HCT116 (cell line): ENCODE results near the gene DERL3. TPM values are rescaled to one million over a fixed set of nuclear protein-coding genes. Genes with fewer than 3 reads are reported as not detected.

Source experiments
- ATAC-seq: fragments of 200-7000 bp; cut with Tn5 transposase; 2 replicates; pipeline ENCODE4 v1.9.1; 2020; ENCODE audit warnings: mild to moderate bottlenecking, moderate library complexity
- BruUV-seq: library from RNA; stranded (reverse); fragments of 400-500 nt; replicated peaks from 2 replicates; lab custom pipeline; 2021; lab: Mats Ljungman, UMichigan
- CTCF ChIA-PET: fragments of 300-600 bp; sonication (Branson Sonifier 250); formaldehyde crosslinking; loops from one replicate; lab custom pipeline; 2021; ENCODE audit warnings: antibody characterized with exemption; lab: Charles Lee
- POLR2A ChIA-PET: fragments of 300-600, 350-600 bp; sonication (Branson Sonifier 250); formaldehyde crosslinking; loops from one replicate; lab custom pipeline; 2021; ENCODE audit warnings: antibody characterized with exemption; lab: Charles Lee
- RAD21 ChIA-PET, 2 experiments: fragments of 300-600 bp; sonication (Branson Sonifier 250); formaldehyde crosslinking; loops; one replicate each; lab custom pipeline; 2023; ENCODE audit warnings: low total read pairs in 2 of 2; ENCODE audit not compliant: uncharacterized antibody in 2 of 2, unreplicated experiment in 2 of 2, low non-redundant PET in 1 of 2; lab: Charles Lee
- DNase-seq: peaks from one replicate; pipeline ENCODE4 v3.0.0-alpha.2; 2010; ENCODE audit warnings: low read depth, low spot score
- H2AFZ ChIP-seq: fragments of 200-600 bp; shearing (Covaris generic), sonication (generic); 2 replicates; pipeline ENCODE4 v1.6.1; 2017; ENCODE audit warnings: low read depth, mixed run types, mixed read lengths, antibody characterized with exemption, low read length; ENCODE audit not compliant: poor library complexity, severe bottlenecking
- H3K27ac ChIP-seq: 2 replicates; pipeline ENCODE4 v1.5.1; 2012; ENCODE audit warnings: low read depth, low read length
- H3K27me3 ChIP-seq: fragments of 200-600 bp; sonication (generic); 2 replicates; pipeline ENCODE4 v1.6.1; 2016; ENCODE audit warnings: mixed run types, low read length, mixed read lengths; ENCODE audit not compliant: insufficient read depth
- H3K36me3 ChIP-seq, 2 experiments: fragments of 200-500 bp in 1 of 2; fragments of 200-600 bp in 1 of 2; sonication (Bioruptor generic) in 1 of 2; sonication (generic) in 1 of 2; 2 replicates each; pipeline versions ENCODE4 v1.5.1 to v1.6.1; 2014 to 2016; ENCODE audit warnings: low read length in 2 of 2, inconsistent platforms in 1 of 2, mixed read lengths in 1 of 2, mixed run types in 1 of 2; ENCODE audit not compliant: insufficient read depth in 2 of 2, control insufficient read depth in 1 of 2
- H3K4me1 ChIP-seq, 2 experiments: fragments of 200-600 bp in 1 of 2; sonication (generic) in 1 of 2; 2 replicates each; pipeline versions ENCODE4 v1.5.1 to v1.6.1; 2012 to 2017; ENCODE audit warnings: low read length in 2 of 2, inconsistent platforms in 1 of 2, mild to moderate bottlenecking in 1 of 2, mixed read lengths in 1 of 2, mixed run types in 1 of 2, moderate library complexity in 1 of 2; ENCODE audit not compliant: insufficient read depth in 2 of 2, control insufficient read depth in 1 of 2
- H3K4me2 ChIP-seq: fragments of 200-600 bp; sonication (generic); 2 replicates; pipeline ENCODE4 v1.6.1; 2017; ENCODE audit warnings: mixed run types, low read length, mixed read lengths
- H3K4me3 ChIP-seq, 2 experiments: fragments of 200-600 bp in 1 of 2; sonication (generic) in 1 of 2; replicated peaks in 1 of 2; 2 replicates each; pipeline ENCODE4 v1.5.1; 2011 to 2016; ENCODE audit warnings: low read length in 2 of 2, control low read depth in 1 of 2, low read depth in 1 of 2, mild to moderate bottlenecking in 1 of 2, mixed read lengths in 1 of 2, mixed run types in 1 of 2
- H3K79me2 ChIP-seq: fragments of 200-600 bp; sonication (generic); 2 replicates; pipeline ENCODE4 v1.6.1; 2017; ENCODE audit warnings: mild to moderate bottlenecking, mixed run types, low read length, moderate library complexity, mixed read lengths; ENCODE audit not compliant: insufficient read depth
- H3K9ac ChIP-seq: fragments of 200-600 bp; sonication (generic); 2 replicates; pipeline ENCODE4 v1.6.1; 2016; ENCODE audit warnings: low read length, mixed read lengths
- H3K9me2 ChIP-seq: fragments of 200-600 bp; sonication (generic), shearing (Covaris generic); 2 replicates; pipeline ENCODE4 v1.6.1; 2017; ENCODE audit warnings: mixed run types, mild to moderate bottlenecking, moderate library complexity; ENCODE audit not compliant: insufficient read depth
- H3K9me3 ChIP-seq, 2 experiments: fragments of 200-500 bp in 1 of 2; fragments of 200-600 bp in 1 of 2; sonication (Bioruptor generic) in 1 of 2; sonication (generic) in 1 of 2; 2 replicates each; pipeline ENCODE4 v1.6.1; 2014 to 2017; ENCODE audit warnings: low read length in 2 of 2, mixed read lengths in 2 of 2, inconsistent platforms in 1 of 2, low read depth in 1 of 2, mild to moderate bottlenecking in 1 of 2, mixed run types in 1 of 2, moderate library complexity in 1 of 2; ENCODE audit not compliant: control insufficient read depth in 1 of 2, insufficient read depth in 1 of 2
- H4K20me1 ChIP-seq: fragments of 200-600 bp; sonication (generic), shearing (Covaris generic); 2 replicates; pipeline ENCODE4 v1.6.1; 2017; ENCODE audit warnings: mixed run types, mild to moderate bottlenecking, moderate library complexity; ENCODE audit not compliant: insufficient read depth
- ATF3 ChIP-seq: IDR thresholded peaks from 2 replicates; pipeline ENCODE4 v1.6.1; 2012
- CBX3 ChIP-seq: IDR thresholded peaks from 2 replicates; pipeline ENCODE4 v1.6.1; 2012; ENCODE audit warnings: low read depth
- CEBPB ChIP-seq: IDR thresholded peaks from 2 replicates; pipeline ENCODE4 v1.6.1; 2012; ENCODE audit warnings: low read depth
- EGR1 ChIP-seq: IDR thresholded peaks from 2 replicates; pipeline ENCODE4 v1.6.1; 2012; ENCODE audit warnings: low read depth
- ELF1 ChIP-seq: IDR thresholded peaks from 2 replicates; pipeline ENCODE4 v1.6.1; 2012; ENCODE audit warnings: low read depth, borderline replicate concordance
- EZH2 ChIP-seq: fragments of 200-600 bp; sonication (generic); IDR thresholded peaks from 2 replicates; pipeline ENCODE4 v1.6.1; 2017; ENCODE audit warnings: antibody characterized with exemption, mixed run types
- EZH2phosphoT487 ChIP-seq: fragments of 200-600 bp; IDR thresholded peaks from 2 replicates; pipeline ENCODE4 v1.6.1; 2018; ENCODE audit warnings: antibody characterized with exemption, borderline replicate concordance
- FOSL1 ChIP-seq: IDR thresholded peaks from 2 replicates; pipeline ENCODE4 v1.6.1; 2012; ENCODE audit warnings: low read depth
- JUND ChIP-seq: IDR thresholded peaks from 2 replicates; pipeline ENCODE4 v1.6.1; 2012
- MAX ChIP-seq: IDR thresholded peaks from 2 replicates; pipeline ENCODE4 v1.6.1; 2012
- POLR2A ChIP-seq: IDR thresholded peaks from 2 replicates; pipeline ENCODE4 v1.7.0; 2011; ENCODE audit warnings: borderline replicate concordance; ENCODE audit not compliant: insufficient read depth, insufficient read length; ENCODE audit errors: extremely low read depth
- POLR2AphosphoS5 ChIP-seq: IDR thresholded peaks from 2 replicates; pipeline ENCODE4 v1.6.1; 2011; ENCODE audit warnings: mild to moderate bottlenecking, low read depth, low read length, moderate library complexity
- RAD21 ChIP-seq: IDR thresholded peaks from 2 replicates; pipeline ENCODE4 v1.6.1; 2012; ENCODE audit warnings: low read depth, mild to moderate bottlenecking
- REST ChIP-seq: IDR thresholded peaks from 2 replicates; pipeline ENCODE4 v1.6.1; 2012; ENCODE audit warnings: low read depth
- SP1 ChIP-seq: IDR thresholded peaks from 2 replicates; pipeline ENCODE4 v1.6.1; 2012; ENCODE audit warnings: low read depth
- TCF7L2 ChIP-seq: IDR thresholded peaks from 2 replicates; pipeline ENCODE4 v1.7.0; 2011; ENCODE audit warnings: borderline replicate concordance, inconsistent platforms; ENCODE audit not compliant: insufficient read depth, insufficient read length; ENCODE audit errors: extremely low read depth
- ZBTB33 ChIP-seq: IDR thresholded peaks from 2 replicates; pipeline ENCODE4 v1.6.1; 2011; ENCODE audit warnings: mild to moderate bottlenecking, low read length, moderate library complexity; ENCODE audit not compliant: insufficient replicate concordance; ENCODE audit errors: extremely low read depth
- ZFX ChIP-seq: fragments of 450-650 bp; IDR thresholded peaks from 2 replicates; pipeline ENCODE4 v1.6.1; 2017
- ZNF274 ChIP-seq: fragments of 200-500 bp; sonication (Bioruptor generic); IDR thresholded peaks from 2 replicates; pipeline ENCODE4 v1.6.1; 2014; ENCODE audit warnings: mild to moderate bottlenecking, low read depth, low read length, inconsistent platforms
- intact Hi-C: fragments of 100-400 bp; cut with micrococcal nuclease; formaldehyde crosslinking; loops from 2 replicates; pipeline ENCODE4 v1.10.0; 2022
- total RNA-seq: library from RNA; stranded (reverse); gene quantifications from one replicate; pipeline ENCODE4 v1.2.1, GENCODE V29; 2021; ENCODE audit not compliant: unreplicated experiment

Gene DERL3
- total RNA-seq, 1 experiment from 2014 or later: not detected

GRCh38 chr22:23878219-23878618, 39.4 kb upstream of the DERL3 start:
- Histone ChIP-seq H3K79me2 (no peaks in the 10 kb centered on the region), H3K36me3 (no peaks in the 10 kb centered on the region; a peak in 1 of 4 replicates), H2AFZ (no peak overlapping the region)
- TF ChIP-seq ZNF274: no peak
- TF ChIP-seq SP1: no peak
- TF ChIP-seq RAD21: no peak
- no peak for TF ChIP-seq ZBTB33
- no peak for TF ChIP-seq ELF1
- TF ChIP-seq CEBPB: no peak
- no peak for TF ChIP-seq JUND
- no peak for TF ChIP-seq ZFX
- TF ChIP-seq REST: no peak
- TF ChIP-seq TCF7L2: no peak
- TF ChIP-seq POLR2AphosphoS5: no peak
- no peak for TF ChIP-seq EZH2
- TF ChIP-seq ATF3: no peak
- no peak for TF ChIP-seq FOSL1
- TF ChIP-seq CBX3: no peak
- no peak for TF ChIP-seq EZH2phosphoT487
- no peak for TF ChIP-seq POLR2A
- no peak for TF ChIP-seq MAX
- no peak for TF ChIP-seq EGR1
- TF ChIP-seq, all 23 proteins: peak for 0
- Histone ChIP-seq H3K4me1 (no peaks in the 10 kb centered on the region), H3K9me3 (no peaks in the 10 kb centered on the region), H3K4me2 (no peak overlapping the region), H3K9me2 (no peaks in the 10 kb centered on the region), H3K27ac (no peak overlapping the region), H3K4me3 (no peak overlapping the region), H3K9ac (no peak overlapping the region), H4K20me1 (no peaks in the 10 kb centered on the region), H3K27me3 (no peaks in the 10 kb centered on the region)
- CTCF ChIA-PET: no interaction called here
- DNase-seq (no peak), ATAC-seq (no peak)
- intact Hi-C loops: no loop called here
- RAD21 ChIA-PET: no interaction called here
- no TSS peak for BruUV-seq
- POLR2A ChIA-PET: interaction anchor here (0.6 kb wide), 1 partner anchor 11 kb away, joined by 3 read pairs; no protein-coding TSS in a partner anchor
